H1 (cell line): ENCODE results near the gene EHD4. TPM values are rescaled to one million over a fixed set of nuclear protein-coding genes. Genes with fewer than 3 reads are reported as not detected.

Source experiments
- CTCF ChIA-PET: fragments of 300-600 bp; sonication (Branson Sonifier 250); formaldehyde crosslinking; loops from one replicate; lab custom pipeline; 2021; ENCODE audit not compliant: partially characterized antibody; lab: Charles Lee
- POLR2A ChIA-PET: fragments of 300-600 bp; sonication (Branson Sonifier 250); formaldehyde crosslinking; loops from one replicate; lab custom pipeline; 2021; ENCODE audit warnings: inconsistent platforms; ENCODE audit not compliant: partially characterized antibody; lab: Charles Lee
- DNase-seq, 2 experiments: peaks; one replicate each; pipeline versions ENCODE4 v3.0.0 to v3.0.0-alpha.2; 2010 to 2022; ENCODE audit warnings: low spot score in 2 of 2, low read depth in 1 of 2, mixed read lengths in 1 of 2
- FAIRE-seq: peaks from 2 replicates; lab custom pipeline; 2011; peaks lifted over from hg19 to GRCh38; lab: Jason Lieb, UNC
- H2AFZ ChIP-seq: 2 replicates; pipeline ENCODE4 v1.8.1; 2012; ENCODE audit warnings: low read length, inconsistent platforms
- H2AK5ac ChIP-seq: 2 replicates; pipeline ENCODE4 v1.6.1; 2013; ENCODE audit warnings: low read depth, low read length
- H2BK120ac ChIP-seq: replicated peaks from 2 replicates; pipeline ENCODE3; 2013; ENCODE audit warnings: low read depth, low read length, inconsistent platforms
- H2BK12ac ChIP-seq: 2 replicates; pipeline ENCODE4 v1.6.1; 2013; ENCODE audit warnings: low read depth, low read length
- H2BK15ac ChIP-seq: 2 replicates; pipeline ENCODE4 v1.6.1; 2013; ENCODE audit warnings: low read length
- H2BK20ac ChIP-seq: 2 replicates; pipeline ENCODE4 v1.6.1; 2013; ENCODE audit warnings: low read length
- H2BK5ac ChIP-seq: 2 replicates; pipeline ENCODE4 v1.6.1; 2013; ENCODE audit warnings: low read depth, low read length
- H3K14ac ChIP-seq: 2 replicates; pipeline ENCODE4 v1.6.1; 2013; ENCODE audit warnings: inconsistent platforms; ENCODE audit not compliant: insufficient read length
- H3K18ac ChIP-seq: 2 replicates; pipeline ENCODE4 v1.6.1; 2013; ENCODE audit warnings: low read length; ENCODE audit errors: extremely low read depth
- H3K23ac ChIP-seq: 2 replicates; pipeline ENCODE4 v1.6.1; 2013; ENCODE audit warnings: inconsistent platforms; ENCODE audit not compliant: insufficient read length
- H3K23me2 ChIP-seq: 2 replicates; pipeline ENCODE4 v1.6.1; 2013; ENCODE audit warnings: low read depth, low read length
- H3K27ac ChIP-seq: 2 replicates; pipeline ENCODE4 v1.6.1; 2011; ENCODE audit warnings: low read depth, low read length, inconsistent platforms
- H3K27me3 ChIP-seq, 4 experiments: replicated peaks in 1 of 4; 1 replicate in 1 of 4; 2 replicates in 3 of 4; pipeline versions ENCODE4 v1.6.1 to v1.8.1; 2011 to 2013; ENCODE audit warnings: low read length in 3 of 4, mild to moderate bottlenecking in 3 of 4, inconsistent platforms in 2 of 4, mixed read lengths in 2 of 4, moderate library complexity in 1 of 4; ENCODE audit not compliant: control insufficient read depth in 3 of 4, insufficient read depth in 3 of 4; ENCODE audit errors: extremely low read depth in 1 of 4
- H3K36me3 ChIP-seq, 4 experiments: 2 replicates each; pipeline versions ENCODE4 v1.6.1 to v1.8.1; 2011 to 2013; ENCODE audit warnings: mild to moderate bottlenecking in 4 of 4, low read length in 3 of 4, moderate library complexity in 2 of 4, control low read depth in 1 of 4, inconsistent platforms in 1 of 4; ENCODE audit not compliant: insufficient read depth in 4 of 4, control insufficient read depth in 2 of 4
- H3K4ac ChIP-seq: replicated peaks from 2 replicates; pipeline ENCODE3; 2013; ENCODE audit warnings: low read length, low read depth, mixed read lengths, inconsistent platforms; ENCODE audit not compliant: insufficient read length
- H3K4me1 ChIP-seq, 4 experiments: replicated peaks in 1 of 4; 1 replicate in 1 of 4; 2 replicates in 3 of 4; pipeline versions ENCODE4 v1.6.1 to v1.8.1; 2011 to 2013; ENCODE audit warnings: low read length in 3 of 4, inconsistent platforms in 2 of 4, mixed read lengths in 1 of 4; ENCODE audit not compliant: insufficient read depth in 4 of 4, control insufficient read depth in 3 of 4
- H3K4me2 ChIP-seq, 2 experiments: 2 replicates each; pipeline versions ENCODE4 v1.6.1 to v1.8.1; 2011 to 2013; ENCODE audit warnings: low read depth in 2 of 2, low read length in 2 of 2, control low read depth in 1 of 2, inconsistent platforms in 1 of 2, mild to moderate bottlenecking in 1 of 2; ENCODE audit not compliant: insufficient read depth in 1 of 2
- H3K4me3 ChIP-seq, 4 experiments: fragments of 200-600, 300-600 bp in 1 of 4; sonication (generic), shearing (Covaris generic), sonication (Bioruptor Twin) in 1 of 4; 2 replicates each; pipeline versions ENCODE4 v1.5.1 to v1.8.1; 2011 to 2016; ENCODE audit warnings: low read length in 4 of 4, low read depth in 3 of 4, control low read depth in 2 of 4, inconsistent platforms in 2 of 4, mild to moderate bottlenecking in 2 of 4, mixed read lengths in 1 of 4, moderate library complexity in 1 of 4; ENCODE audit not compliant: insufficient read depth in 2 of 4; ENCODE audit errors: extremely low read depth in 1 of 4
- H3K56ac ChIP-seq: replicated peaks from 2 replicates; pipeline ENCODE3; 2013; ENCODE audit warnings: low read depth, mild to moderate bottlenecking, mixed read lengths, low read length, inconsistent platforms; ENCODE audit not compliant: insufficient read length
- H3K79me1 ChIP-seq: 2 replicates; pipeline ENCODE4 v1.6.1; 2013; ENCODE audit warnings: low read depth, low read length, control low read depth
- H3K79me2 ChIP-seq, 2 experiments: 2 replicates each; pipeline versions ENCODE4 v1.6.1 to v1.8.1; 2012 to 2013; ENCODE audit warnings: low read length in 2 of 2, mild to moderate bottlenecking in 2 of 2, inconsistent platforms in 1 of 2; ENCODE audit not compliant: insufficient read depth in 2 of 2, control insufficient read depth in 1 of 2
- H3K9ac ChIP-seq, 4 experiments: replicated peaks in 1 of 4; 1 replicate in 1 of 4; 2 replicates in 3 of 4; pipeline versions ENCODE4 v1.6.1 to v1.8.1; 2011 to 2013; ENCODE audit warnings: low read depth in 3 of 4, low read length in 3 of 4, control low read depth in 2 of 4, mild to moderate bottlenecking in 2 of 4, moderate library complexity in 2 of 4, inconsistent platforms in 1 of 4; ENCODE audit errors: extremely low read depth in 1 of 4
- H3K9me3 ChIP-seq, 2 experiments: 2 replicates each; pipeline versions ENCODE4 v1.6.1 to v1.8.1; 2012 to 2013; ENCODE audit warnings: mild to moderate bottlenecking in 2 of 2, moderate library complexity in 2 of 2, control low read depth in 1 of 2, inconsistent platforms in 1 of 2, low read depth in 1 of 2, low read length in 1 of 2, mixed read lengths in 1 of 2; ENCODE audit not compliant: insufficient read depth in 2 of 2
- H4K20me1 ChIP-seq, 2 experiments: replicated peaks in 1 of 2; 2 replicates each; pipeline versions ENCODE3 to v1.8.1; 2011 to 2013; ENCODE audit warnings: inconsistent platforms in 2 of 2, low read length in 2 of 2, mild to moderate bottlenecking in 1 of 2; ENCODE audit not compliant: insufficient read depth in 2 of 2, control insufficient read depth in 1 of 2
- H4K5ac ChIP-seq: 2 replicates; pipeline ENCODE4 v1.6.1; 2013; ENCODE audit warnings: low read length, low read depth, mixed read lengths, inconsistent platforms; ENCODE audit not compliant: insufficient read length
- H4K8ac ChIP-seq: 2 replicates; pipeline ENCODE4 v1.8.0; 2013; ENCODE audit warnings: mild to moderate bottlenecking, moderate library complexity, low read length, inconsistent platforms; ENCODE audit not compliant: insufficient read depth; ENCODE audit errors: extremely low read depth
- H4K91ac ChIP-seq: replicated peaks from 2 replicates; pipeline ENCODE3; 2013; ENCODE audit warnings: low read length, mixed read lengths, inconsistent platforms; ENCODE audit not compliant: insufficient read length
- EZH2 ChIP-seq: fragments of 200-600 bp; sonication (generic); IDR thresholded peaks from 2 replicates; pipeline ENCODE4 v1.7.1; 2012; ENCODE audit warnings: low read depth, mild to moderate bottlenecking, moderate library complexity, low read length, inconsistent platforms; ENCODE audit not compliant: severe bottlenecking
- WGBS, 2 experiments: shearing (Covaris generic) in 1 of 2; methylation state at CpG; one replicate each; pipeline versions ENCODE4 v1.1.6 to v1.1.7; 2013 to 2015; ENCODE audit warnings: low lambda C conversion rate in 2 of 2, mixed read lengths in 2 of 2, inconsistent platforms in 1 of 2, low coverage in 1 of 2, missing lambda C conversion rate in 1 of 2; ENCODE audit not compliant: insufficient replicate concordance in 2 of 2, insufficient coverage in 1 of 2, insufficient read length in 1 of 2; ENCODE audit errors: extremely low coverage in 1 of 2, missing lambda C conversion rate in 1 of 2; 5-methylcytosine and 5-hydroxymethylcytosine counted together
- polyA plus RNA-seq, 7 experiments: library from polyadenylated mRNA; depleted of rRNA in 3 of 7; stranded (reverse) in 5 of 7; unstranded in 2 of 7; fragments of >200 nt in 5 of 7; fragments of 200-250 nt in 2 of 7; gene quantifications; 1 replicate in 5 of 7; 2 replicates in 1 of 7; 4 replicates in 1 of 7; pipeline versions ENCODE4 v1.2.1 to v1.2.3, GENCODE V29; 2011 to 2013; ENCODE audit warnings: missing spikeins in 2 of 7, mixed read lengths in 2 of 7
- total RNA-seq: library from RNA; stranded (reverse); fragmentation: NEBNext Ultra II Directional; extraction: Animal tissue kit (Norgen Biotek cat#: 25700); gene quantifications from 2 replicates; pipeline ENCODE4 v1.2.1, GENCODE V29; 2021

Gene EHD4
- total and polyA plus RNA-seq, 2 of the 8 experiments (the other 6 are each of a cell fraction or from before 2014, with no cell fraction given), result 17.5 to 24.5 TPM

- Histone ChIP-seq H3K4ac (no peak overlapping the region), H3K18ac (no peak overlapping the region), H2AK5ac (no peak overlapping the region), H4K91ac (no peak overlapping the region), H3K4me3 (no peak overlapping the region), H2AFZ (no peak overlapping the region), H2BK5ac (no peak overlapping the region), H3K27ac (no peak overlapping the region), H2BK12ac (no peak overlapping the region), H3K14ac (no peak overlapping the region), H3K56ac (no peak overlapping the region), H3K9ac (no peak overlapping the region), H4K8ac (no peak overlapping the region), H3K27me3 (no peaks in the 10 kb centered on the region), H3K4me1 (no peaks in the 10 kb centered on the region; a peak in 2 of 7 replicates), H2BK15ac (no peak overlapping the region), H3K4me2 (no peak overlapping the region), H3K23me2 (0 out of 2 replicates have a peak, but pooled peaks cover 2% of the 10 kb centered on the region), H4K5ac (no peak overlapping the region), H3K79me1 (no peaks in the 10 kb centered on the region), H2BK120ac (no peak overlapping the region), H3K36me3 (peaks cover 0 to 7% (median 2%) of the 10 kb centered on the region in 4 experiments; a peak in 3 of 8 replicates), H3K79me2 (no peaks in the 10 kb centered on the region), H3K9me3 (no peaks in the 10 kb centered on the region), H3K23ac (no peak overlapping the region), H4K20me1 (no peaks in the 10 kb centered on the region), H2BK20ac (no peak overlapping the region)
- no peak for TF ChIP-seq EZH2
- 73% methylated on average over 8 of the region's 8 CpGs; no CpG with 5 or more reads in 1 of the 2 experiments for WGBS, 2 experiments
- POLR2A ChIA-PET, result interaction anchor here (1.1 to 7.2 kb wide), 5 partner anchors 9 to 28 kb away, joined by 3 to 45 read pairs (median 11); partner anchors contain the start of gene PLA2G4B
- FAIRE-seq (no peak), DNase-seq (no peak)
- CTCF ChIA-PET, result interaction anchor here (1.1 to 3.2 kb wide), 4 partner anchors 8 to 58 kb away, joined by 3 to 16 read pairs (median 6); no protein-coding TSS in a partner anchor
These were observed 122.5 kb downstream of the EHD4 start for GRCh38 chr15:41849861-41850260.
